Measurements from ENCODE around the gene BAHCC1. TPM values are rescaled to one million over a fixed set of nuclear protein-coding genes. Genes with fewer than 3 reads are reported as not detected.

The BAHCC1 gene
- total RNA-seq, 1 donor from 2014 or later = 74.3 TPM

- Mint-ChIP-seq H3K4me1 (ENCODE audit: unreplicated experiment) (no peaks in the 10 kb centered on the region), H3K36me3 (no peaks in the 10 kb centered on the region), H3K27ac (no peak overlapping the region), H3K9me3 (no peaks in the 10 kb centered on the region), H3K4me3 (no peak overlapping the region), H3K27me3 (no peaks in the 10 kb centered on the region)
- no peak for TF ChIP-seq CTCF (conservative IDR thresholded peaks at IDR 0.05)
- no peak for DNase-seq (ENCODE audit: extremely low spot score, unreplicated experiment)
Measured at GRCh38 chr17:81448442-81448841, 53.2 kb downstream of the BAHCC1 start.

- Mint-ChIP-seq H3K4me3 (no peak overlapping the region), H3K27ac (no peak overlapping the region), H3K9me3 (no peaks in the 10 kb centered on the region), H3K27me3 (no peaks in the 10 kb centered on the region), H3K4me1 (ENCODE audit: unreplicated experiment) (no peaks in the 10 kb centered on the region), H3K36me3 (no peaks in the 10 kb centered on the region)
- DNase-seq (ENCODE audit: extremely low spot score, unreplicated experiment) = no peak
- no peak for TF ChIP-seq CTCF (conservative IDR thresholded peaks at IDR 0.05)
Measured at GRCh38 chr17:81448950-81449349, 53.7 kb downstream of the BAHCC1 start.

GRCh38 chr17:81449351-81449750 lies 54.1 kb downstream of the BAHCC1 start:
- Mint-ChIP-seq H3K4me1 (ENCODE audit: unreplicated experiment) (no peaks in the 10 kb centered on the region), H3K27ac (no peak overlapping the region), H3K4me3 (no peak overlapping the region), H3K9me3 (no peaks in the 10 kb centered on the region), H3K27me3 (no peaks in the 10 kb centered on the region), H3K36me3 (no peaks in the 10 kb centered on the region)
- DNase-seq (ENCODE audit: extremely low spot score, unreplicated experiment) = no peak
- TF ChIP-seq CTCF (conservative IDR thresholded peaks at IDR 0.05) = no peak

- Mint-ChIP-seq H3K4me1 (ENCODE audit: unreplicated experiment) (peaks cover 4% of the 10 kb centered on the region), H3K9me3 (no peaks in the 10 kb centered on the region), H3K27me3 (no peaks in the 10 kb centered on the region), H3K27ac (no peak overlapping the region), H3K36me3 (no peaks in the 10 kb centered on the region), H3K4me3 (no peak overlapping the region)
- no peak for DNase-seq (ENCODE audit: extremely low spot score, unreplicated experiment)
- no peak for TF ChIP-seq CTCF (conservative IDR thresholded peaks at IDR 0.05)
Measured at GRCh38 chr17:81451823-81452222, 56.6 kb downstream of the BAHCC1 start.

- Mint-ChIP-seq H3K9me3 (no peaks in the 10 kb centered on the region), H3K27me3 (no peaks in the 10 kb centered on the region), H3K4me3 (no peak overlapping the region), H3K4me1 (ENCODE audit: unreplicated experiment) (peaks cover 4% of the 10 kb centered on the region), H3K36me3 (no peaks in the 10 kb centered on the region), H3K27ac (no peak overlapping the region)
- TF ChIP-seq CTCF (conservative IDR thresholded peaks at IDR 0.05) = no peak
- DNase-seq (ENCODE audit: extremely low spot score, unreplicated experiment) = no peak
Measured at GRCh38 chr17:81452551-81452950, 57.3 kb downstream of the BAHCC1 start.

- Mint-ChIP-seq H3K27me3 (no peaks in the 10 kb centered on the region), H3K36me3 (no peaks in the 10 kb centered on the region), H3K27ac (no peak overlapping the region), H3K9me3 (no peaks in the 10 kb centered on the region), H3K4me1 (ENCODE audit: unreplicated experiment) (peaks cover 4% of the 10 kb centered on the region), H3K4me3 (no peak overlapping the region)
- DNase-seq (ENCODE audit: extremely low spot score, unreplicated experiment) = no peak
- TF ChIP-seq CTCF (conservative IDR thresholded peaks at IDR 0.05) = no peak
Measured at GRCh38 chr17:81453076-81453475, 57.8 kb downstream of the BAHCC1 start.
